GM23248 (cell line): Measurements from ENCODE around the gene CCDC149. TPM values are rescaled to one million over a fixed set of nuclear protein-coding genes. Genes with fewer than 3 reads are reported as not detected.

ENCODE experiments used
- DNase-seq: peaks from one replicate; pipeline ENCODE4 v3.0.0-alpha.2; 2015
- H2AFZ ChIP-seq: fragments of 200-600 bp; sonication (generic); 2 replicates; pipeline ENCODE4 v1.6.1; 2016; ENCODE audit warnings: antibody characterized with exemption
- H3F3A ChIP-seq: fragments of 200-600 bp; sonication (generic); 2 replicates; pipeline ENCODE4 v1.6.1; 2016; ENCODE audit warnings: mild to moderate bottlenecking, antibody characterized with exemption, mixed run types; ENCODE audit not compliant: insufficient read depth
- H3K27ac ChIP-seq: fragments of 200-600 bp; sonication (generic); 2 replicates; pipeline ENCODE4 v1.5.1; 2016; ENCODE audit warnings: mild to moderate bottlenecking
- H3K27me3 ChIP-seq: fragments of 200-600 bp; sonication (generic); replicated peaks from 2 replicates; pipeline ENCODE4 v1.6.1; 2016; ENCODE audit warnings: mild to moderate bottlenecking; ENCODE audit not compliant: insufficient read depth
- H3K36me3 ChIP-seq: fragments of 200-600 bp; sonication (generic); 2 replicates; pipeline ENCODE4 v1.6.1; 2016; ENCODE audit warnings: low read depth, mild to moderate bottlenecking
- H3K4me1 ChIP-seq: fragments of 200-600 bp; sonication (generic); 2 replicates; pipeline ENCODE4 v1.6.1; 2016; ENCODE audit warnings: mild to moderate bottlenecking; ENCODE audit not compliant: insufficient read depth
- H3K4me2 ChIP-seq: fragments of 200-600 bp; sonication (generic); one replicate; pipeline ENCODE4 v1.6.1; 2016; ENCODE audit warnings: mild to moderate bottlenecking; ENCODE audit not compliant: unreplicated experiment
- H3K4me3 ChIP-seq: fragments of 200-600 bp; sonication (generic); 2 replicates; pipeline ENCODE4 v1.5.1; 2016; ENCODE audit warnings: mild to moderate bottlenecking
- H3K79me2 ChIP-seq: fragments of 200-600 bp; sonication (generic); 2 replicates; pipeline ENCODE4 v1.6.1; 2016; ENCODE audit warnings: mild to moderate bottlenecking; ENCODE audit not compliant: insufficient read depth
- H3K9ac ChIP-seq: fragments of 200-600 bp; sonication (generic); 2 replicates; pipeline ENCODE4 v1.6.1; 2016; ENCODE audit warnings: mild to moderate bottlenecking
- H3K9me2 ChIP-seq: fragments of 200-600 bp; sonication (generic); 2 replicates; pipeline ENCODE4 v1.6.1; 2016; ENCODE audit warnings: mixed run types, mild to moderate bottlenecking, moderate library complexity; ENCODE audit not compliant: insufficient read depth
- H3K9me3 ChIP-seq: fragments of 200-600 bp; sonication (generic); one replicate; pipeline ENCODE4 v1.6.1; 2017; ENCODE audit warnings: low read depth
- H4K20me1 ChIP-seq: fragments of 200-600 bp; sonication (generic); 2 replicates; pipeline ENCODE4 v1.6.0; 2016; ENCODE audit not compliant: insufficient read depth
- EZH2 ChIP-seq: fragments of 200-600 bp; sonication (generic); IDR thresholded peaks from 2 replicates; pipeline ENCODE4 v1.6.1; 2018; ENCODE audit warnings: antibody characterized with exemption, mild to moderate bottlenecking; ENCODE audit not compliant: insufficient read depth, poor library complexity, severe bottlenecking
- EZH2phosphoT487 ChIP-seq: fragments of 200-600 bp; sonication (generic); IDR thresholded peaks from 2 replicates; pipeline ENCODE4 v1.6.1; 2018; ENCODE audit warnings: antibody characterized with exemption, moderate library complexity, mild to moderate bottlenecking, low read depth; ENCODE audit not compliant: insufficient read depth
- WGBS, 2 experiments: methylation state at CpG; one replicate each; pipeline ENCODE4 v1.1.6; 2015 to 2017; ENCODE audit warnings: low lambda C conversion rate in 2 of 2, low coverage in 1 of 2; ENCODE audit errors: missing lambda C conversion rate in 2 of 2; 5-methylcytosine and 5-hydroxymethylcytosine counted together
- in situ Hi-C: fragments of 300-500 bp; cut with MboI; formaldehyde crosslinking; loops from 2 replicates; pipeline ENCODE4 v1.15.0; 2020
- polyA plus RNA-seq: library from polyadenylated mRNA; unstranded; fragments of >200 nt; fragmentation: Nextera tagmentation; extraction: Ambion mirVana; gene quantifications from 2 replicates; pipeline ENCODE4 v1.2.1, GENCODE V29; 2016
- total RNA-seq: library from RNA; depleted of rRNA; stranded (reverse); fragments of >200 nt; shearing (Covaris generic); gene quantifications from 2 replicates; pipeline ENCODE4 v1.2.3, GENCODE V29; 2014

Gene CCDC149
- total and polyA plus RNA-seq, 2 experiments from 2014 or later: 6.1 to 9.7 TPM

DNA sequence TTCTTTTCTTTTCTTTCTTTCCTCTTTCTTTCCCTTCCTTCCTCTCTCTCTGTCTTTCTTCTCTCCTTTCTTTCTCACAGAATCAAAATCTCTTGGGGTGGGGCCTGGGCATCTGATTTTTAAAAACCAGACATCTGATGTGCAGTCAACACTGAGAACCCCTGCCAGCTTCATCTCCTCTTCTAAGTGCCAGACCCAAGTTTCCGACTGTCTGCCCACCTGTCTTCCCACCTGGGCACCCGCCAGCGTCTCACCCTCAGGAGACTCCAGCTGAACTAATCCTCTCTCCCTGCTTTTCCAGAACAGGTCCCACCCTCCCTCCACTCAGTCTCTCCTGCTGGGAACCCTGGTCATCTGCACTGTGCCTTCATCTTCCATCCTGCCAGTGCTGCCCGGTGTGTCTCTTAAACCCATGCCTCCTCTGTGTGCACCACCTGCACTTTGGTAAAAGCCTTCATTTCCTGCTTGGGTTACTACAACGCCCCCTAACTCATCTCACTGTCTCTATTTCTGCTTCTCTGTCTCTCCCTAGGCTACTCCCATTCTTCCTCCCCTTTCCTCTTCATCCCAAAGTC, 114.7 kb downstream of the CCDC149 start:
- H3K9ac ChIP-seq: no peak overlapping the region
- no peaks in the 10 kb centered on the region for H3K27me3 ChIP-seq
- H3K27ac ChIP-seq: no peak overlapping the region
- H3K36me3 ChIP-seq: no peaks in the 10 kb centered on the region
- H3K4me2 ChIP-seq: no peak overlapping the region
- H3K4me3 ChIP-seq: no peak overlapping the region
- H4K20me1 ChIP-seq: no peaks in the 10 kb centered on the region
- in situ Hi-C loops: no loop called here
- peaks cover 5% of the 10 kb centered on the region for H3F3A ChIP-seq
- H3K4me1 ChIP-seq: peaks cover 19% of the 10 kb centered on the region
- no peaks in the 10 kb centered on the region for H3K9me3 ChIP-seq
- no peak for DNase-seq
- H2AFZ ChIP-seq: no peak overlapping the region
- no peak for TF ChIP-seq EZH2phosphoT487
- TF ChIP-seq EZH2: no peak
- WGBS, 2 experiments: 75 to 100% methylated on average over 4 to 5 of the region's 5 CpGs
- H3K79me2 ChIP-seq: no peaks in the 10 kb centered on the region
- no peaks in the 10 kb centered on the region for H3K9me2 ChIP-seq

DNA sequence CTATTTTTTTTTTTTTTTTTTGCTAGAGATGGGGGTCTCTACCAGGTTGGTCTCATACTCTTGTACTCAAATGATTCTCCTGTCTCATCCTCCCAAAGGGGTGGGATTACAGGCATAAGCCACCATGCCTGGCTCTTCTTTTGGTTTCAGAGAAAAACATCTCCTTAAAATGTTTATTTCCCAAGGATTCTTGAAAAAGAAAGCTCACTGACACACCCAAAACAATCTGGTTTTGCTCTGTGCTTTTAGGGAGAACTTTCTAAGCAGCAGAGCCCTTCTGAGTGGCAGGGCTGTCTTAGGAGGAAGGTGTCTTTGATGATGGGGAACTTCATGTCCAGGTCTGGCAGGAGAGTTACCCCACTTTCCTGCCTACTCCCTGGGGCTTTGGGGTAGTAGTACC, 116.2 kb downstream of the CCDC149 start:
- in situ Hi-C loops: no loop called here
- Histone ChIP-seq H3K36me3 (no peaks in the 10 kb centered on the region), H3K79me2 (no peaks in the 10 kb centered on the region), H3K4me2 (no peak overlapping the region), H3K27me3 (no peaks in the 10 kb centered on the region), H3K9me2 (no peaks in the 10 kb centered on the region), H2AFZ (no peak overlapping the region), H3K27ac (no peak overlapping the region), H3K4me3 (no peak overlapping the region), H4K20me1 (no peaks in the 10 kb centered on the region), H3K9me3 (no peaks in the 10 kb centered on the region), H3K4me1 (peaks cover 19% of the 10 kb centered on the region), H3K9ac (no peak overlapping the region), H3F3A (peaks cover 5% of the 10 kb centered on the region)
- DNase-seq: no peak
- no peak for TF ChIP-seq EZH2
- no peak for TF ChIP-seq EZH2phosphoT487

DNA sequence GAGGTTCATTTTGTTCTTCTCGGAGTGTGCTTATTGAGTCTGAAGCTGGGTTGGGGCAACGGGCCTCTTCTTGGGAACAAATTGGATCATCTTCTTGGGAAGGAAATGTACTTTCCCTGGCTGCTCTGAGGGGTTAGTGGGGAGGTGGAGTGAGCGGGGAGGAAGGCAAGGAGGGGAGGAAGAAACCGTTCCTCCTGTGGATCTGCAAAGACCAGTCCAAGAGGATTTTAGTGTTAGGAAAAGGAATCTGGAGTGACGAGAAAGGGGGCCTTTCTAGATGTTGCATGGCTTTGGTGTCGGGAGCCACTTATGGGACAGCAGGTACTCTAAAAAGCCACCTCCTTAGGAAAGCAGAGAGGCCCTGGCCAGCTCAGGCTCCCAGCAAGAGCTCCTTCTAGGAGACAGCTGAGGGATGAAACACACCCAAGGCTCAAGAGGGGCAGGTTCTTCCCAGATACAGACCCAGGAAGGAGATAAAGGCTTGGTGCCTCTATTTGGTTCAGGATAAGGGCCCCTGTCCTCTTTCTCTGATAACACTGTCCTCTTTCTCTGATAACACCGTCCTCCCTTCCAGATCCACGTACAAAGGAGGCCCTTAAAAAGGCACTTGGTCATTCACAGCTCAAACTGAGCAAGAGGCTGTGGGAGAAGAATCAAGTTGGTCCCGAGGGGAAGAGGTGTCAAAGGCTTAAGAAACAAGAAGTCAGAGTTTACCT, 117.0 kb downstream of the CCDC149 start:
- Histone ChIP-seq H2AFZ (peak overlapping the region; percentile 91), H3F3A (peaks cover 5% of the 10 kb centered on the region), H3K9ac (peak overlapping the region; percentile 60), H4K20me1 (no peaks in the 10 kb centered on the region), H3K79me2 (no peaks in the 10 kb centered on the region), H3K27me3 (no peaks in the 10 kb centered on the region), H3K9me3 (no peaks in the 10 kb centered on the region), H3K4me1 (peaks cover 19% of the 10 kb centered on the region), H3K27ac (peak overlapping the region; percentile 55), H3K36me3 (no peaks in the 10 kb centered on the region), H3K4me2 (peak overlapping the region; percentile 94), H3K9me2 (no peaks in the 10 kb centered on the region), H3K4me3 (peak overlapping the region; percentile 62)
- in situ Hi-C loops: no loop called here
- TF ChIP-seq EZH2 (no peak), EZH2phosphoT487 (no peak)
- WGBS, 2 experiments: 24 to 31% methylated on average over 9 of the region's 9 CpGs
- no peak for DNase-seq

DNA sequence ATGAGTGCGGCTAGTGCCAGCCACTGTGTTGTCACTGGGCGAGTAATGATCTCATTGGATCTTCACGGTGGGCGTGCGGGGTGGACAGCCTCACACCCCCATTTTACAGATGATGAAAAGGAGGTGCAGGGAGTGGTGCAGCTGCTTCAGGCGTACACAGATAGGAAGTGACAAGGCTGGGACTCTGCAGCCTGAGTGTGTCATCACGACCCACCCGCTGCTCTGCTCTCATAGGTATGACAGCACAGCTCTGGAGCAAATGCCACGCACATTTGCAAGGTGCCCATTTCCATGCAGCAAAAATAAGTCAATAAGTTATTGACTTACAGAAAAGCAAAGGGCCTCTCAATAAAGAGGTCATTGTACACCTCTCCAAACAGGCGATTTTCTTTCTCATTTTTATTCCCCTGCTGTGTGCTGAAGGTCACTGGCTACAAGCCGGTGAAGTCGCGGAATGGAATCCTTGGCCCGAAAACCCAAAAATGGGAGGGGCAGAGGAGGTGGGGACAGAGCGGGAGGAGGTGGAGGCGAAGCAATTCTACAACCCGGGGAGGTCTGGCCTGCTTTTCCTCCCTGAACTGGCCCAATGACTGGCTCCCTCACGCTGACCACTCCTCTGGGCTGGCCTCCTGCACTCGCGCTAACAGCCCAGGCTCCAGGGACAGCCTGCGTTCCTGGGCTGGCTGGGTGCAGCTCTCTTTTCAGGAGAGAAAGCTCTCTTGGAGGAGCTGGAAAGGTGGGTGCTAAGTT, 117.8 kb downstream of the CCDC149 start, which contains the start of gene SOD3:
Gene SOD3 (plus strand): TSS at position 658 of the 750 bp plus-strand sequence. CDS start 3,949 bp downstream, outside the sequence.
- 1 to 2% methylated on average over 21 of the region's 21 CpGs for WGBS, 2 experiments
- H3K4me1 ChIP-seq: peaks cover 19% of the 10 kb centered on the region
- in situ Hi-C loops: no loop called here

More for the DNA sequence above, 117.8 kb downstream of the CCDC149 start, which contains the start of gene SOD3:
- Histone ChIP-seq H2AFZ (peak within 1 kb of the TSS; percentile 91), H3K9ac (peak within 1 kb of the TSS; percentile 60), H3K9me2 (no peaks in the 10 kb centered on the region), H3K79me2 (no peaks in the 10 kb centered on the region), H3K4me3 (peak within 1 kb of the TSS; percentile 62), H3K4me2 (peak within 1 kb of the TSS; percentile 94), H3K9me3 (no peaks in the 10 kb centered on the region), H3K27ac (peak within 1 kb of the TSS; percentile 55), H3K27me3 (no peaks in the 10 kb centered on the region), H4K20me1 (no peaks in the 10 kb centered on the region), H3F3A (peaks cover 5% of the 10 kb centered on the region), H3K36me3 (no peaks in the 10 kb centered on the region)
- TF ChIP-seq EZH2phosphoT487 (no peak), EZH2 (no peak)
- DNase-seq: peak; percentile 92
